HG03097 (cell line): Measurements from ENCODE around the gene CBX8.

Source experiments
- ATAC-seq: cut with Tn5 transposase; IDR thresholded peaks from one replicate; pipeline ENCODE4 v1.9.1; 2021; ENCODE audit not compliant: unreplicated experiment, low FRiP score

CBX8 gene

DNA sequence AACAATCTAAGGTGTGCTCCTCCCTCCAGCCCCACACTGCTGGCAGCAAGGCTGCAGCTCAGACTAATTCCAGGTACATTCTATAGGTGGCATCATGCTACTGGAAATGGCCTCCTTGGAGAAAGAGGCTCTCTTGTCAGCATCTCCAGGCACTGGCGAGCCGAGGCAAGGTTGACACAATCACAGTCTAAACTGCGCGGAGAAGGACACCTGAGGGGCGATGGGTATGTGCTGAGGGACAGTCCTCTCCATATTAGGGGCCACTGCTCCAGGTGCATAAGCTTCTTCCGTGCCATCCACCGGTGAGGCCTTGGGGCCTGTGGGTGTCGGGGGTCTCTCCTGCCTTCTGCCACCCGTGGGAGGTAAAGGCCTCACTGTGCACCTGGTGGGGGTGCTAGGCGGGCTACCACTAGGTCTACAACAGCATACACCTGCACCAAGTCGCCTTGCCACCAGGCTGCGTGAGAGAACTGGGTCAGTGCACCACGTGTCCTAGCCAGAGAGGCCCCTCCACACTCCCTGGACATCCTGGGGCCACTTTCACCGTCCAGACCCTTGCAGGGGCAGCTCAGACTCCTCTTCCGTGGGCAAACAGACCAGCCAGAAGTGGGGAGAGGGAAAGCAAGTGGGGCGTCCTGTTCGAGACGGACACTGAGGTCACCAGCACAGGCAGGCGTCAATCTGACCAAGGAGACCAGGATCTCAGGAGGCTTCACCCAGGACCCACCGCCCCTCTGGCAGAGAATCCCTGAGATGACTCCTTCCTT lies 12.1 kb upstream of the CBX8 start:
- ATAC-seq, result no peak

DNA sequence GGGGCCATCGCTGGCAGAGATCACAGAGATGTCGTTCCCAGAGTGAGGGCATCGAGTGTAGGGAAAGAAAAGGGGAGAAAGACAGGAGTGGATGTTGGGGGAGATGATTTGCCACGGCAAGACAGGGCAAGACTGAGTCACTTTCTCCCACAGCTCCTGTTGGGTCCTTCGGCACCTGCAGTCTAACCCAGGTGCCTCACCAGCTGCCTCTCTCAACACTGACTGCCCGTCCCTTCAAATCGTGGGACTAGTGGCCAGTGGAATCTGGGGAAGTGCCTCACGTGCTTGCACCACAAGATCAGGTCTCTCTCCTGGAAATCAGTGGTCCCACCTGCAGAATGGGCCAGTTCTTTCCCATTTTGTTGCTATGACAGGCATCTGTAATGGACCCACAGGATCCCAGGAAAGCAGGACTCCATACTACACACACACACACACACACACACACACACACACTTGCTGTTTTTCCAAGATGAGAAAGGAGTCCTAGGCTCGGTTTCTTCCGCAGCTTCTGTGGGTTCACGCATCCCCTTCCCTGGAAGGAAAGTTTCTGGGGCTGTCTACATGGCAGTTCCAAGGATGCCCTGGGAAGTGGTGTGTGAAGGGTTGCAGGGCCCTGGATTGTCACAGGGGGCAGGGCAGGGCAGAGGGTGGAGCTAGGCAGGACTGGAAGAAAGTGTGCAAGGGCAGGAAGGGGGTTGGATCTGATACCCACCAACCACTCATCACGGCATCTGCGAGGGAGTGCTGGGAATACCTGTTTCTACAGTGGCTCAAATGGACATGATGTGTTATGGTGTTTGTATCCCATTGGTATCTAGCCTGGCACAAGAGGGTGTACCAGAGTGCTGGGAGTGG lies 10.2 kb upstream of the CBX8 start:
- no peak for ATAC-seq

DNA sequence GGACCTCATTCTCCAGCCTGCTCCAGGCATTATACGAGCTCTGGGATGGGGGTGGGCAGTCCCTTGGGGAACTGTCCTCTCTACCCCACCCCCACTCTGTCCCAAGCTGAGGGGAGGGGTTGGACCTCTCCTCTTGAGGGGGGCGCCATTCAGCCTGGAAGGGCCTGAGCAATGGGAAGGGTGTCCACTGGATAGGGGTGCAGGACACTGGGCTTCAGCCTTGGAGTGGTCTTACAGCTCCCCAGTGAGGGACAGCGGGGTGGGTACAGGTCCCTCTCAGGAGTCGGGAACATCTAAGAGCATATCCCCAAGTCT lies 9.5 kb upstream of the CBX8 start:
- no peak for ATAC-seq

DNA sequence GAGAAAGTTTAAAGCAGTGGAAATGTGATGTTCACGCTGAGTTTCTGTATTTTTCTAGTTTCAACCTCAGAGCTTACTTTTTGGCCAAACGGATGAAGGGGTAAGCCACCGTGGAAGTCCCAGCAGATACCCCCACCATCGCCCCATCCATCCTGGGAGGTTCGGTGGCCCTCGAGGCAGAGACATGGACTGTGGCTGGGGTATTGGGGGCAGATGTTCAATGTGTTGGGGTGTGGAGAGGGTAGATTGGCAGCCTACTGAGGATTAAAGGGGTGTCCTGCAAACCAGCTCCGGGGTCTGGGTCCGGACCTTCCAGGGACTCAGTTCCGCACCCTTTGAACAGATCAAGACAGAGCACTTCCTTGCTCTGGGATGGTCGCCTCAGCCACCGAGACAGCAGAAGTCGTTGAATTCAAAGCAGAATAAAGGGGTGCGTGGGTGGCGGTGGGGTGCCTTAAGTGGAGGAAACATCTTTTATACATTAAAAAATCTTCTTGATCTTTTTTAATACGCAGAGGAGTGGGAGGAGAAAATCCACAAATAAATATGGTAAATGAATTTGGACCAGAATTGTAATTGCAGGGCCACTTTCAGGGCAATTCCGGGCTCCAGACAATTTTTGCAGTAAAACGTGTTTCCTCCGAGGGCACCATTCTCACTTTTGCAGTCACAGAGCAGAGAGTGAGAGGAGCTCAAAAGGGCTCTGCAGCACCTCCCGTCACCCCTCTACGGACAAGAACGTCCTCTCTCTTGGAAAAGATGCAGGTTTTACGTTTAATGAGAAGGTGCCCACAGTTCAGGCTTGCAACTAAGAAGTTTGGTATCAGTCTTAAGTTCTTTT lies 8.2 kb upstream of the CBX8 start:
- ATAC-seq, result no peak

DNA sequence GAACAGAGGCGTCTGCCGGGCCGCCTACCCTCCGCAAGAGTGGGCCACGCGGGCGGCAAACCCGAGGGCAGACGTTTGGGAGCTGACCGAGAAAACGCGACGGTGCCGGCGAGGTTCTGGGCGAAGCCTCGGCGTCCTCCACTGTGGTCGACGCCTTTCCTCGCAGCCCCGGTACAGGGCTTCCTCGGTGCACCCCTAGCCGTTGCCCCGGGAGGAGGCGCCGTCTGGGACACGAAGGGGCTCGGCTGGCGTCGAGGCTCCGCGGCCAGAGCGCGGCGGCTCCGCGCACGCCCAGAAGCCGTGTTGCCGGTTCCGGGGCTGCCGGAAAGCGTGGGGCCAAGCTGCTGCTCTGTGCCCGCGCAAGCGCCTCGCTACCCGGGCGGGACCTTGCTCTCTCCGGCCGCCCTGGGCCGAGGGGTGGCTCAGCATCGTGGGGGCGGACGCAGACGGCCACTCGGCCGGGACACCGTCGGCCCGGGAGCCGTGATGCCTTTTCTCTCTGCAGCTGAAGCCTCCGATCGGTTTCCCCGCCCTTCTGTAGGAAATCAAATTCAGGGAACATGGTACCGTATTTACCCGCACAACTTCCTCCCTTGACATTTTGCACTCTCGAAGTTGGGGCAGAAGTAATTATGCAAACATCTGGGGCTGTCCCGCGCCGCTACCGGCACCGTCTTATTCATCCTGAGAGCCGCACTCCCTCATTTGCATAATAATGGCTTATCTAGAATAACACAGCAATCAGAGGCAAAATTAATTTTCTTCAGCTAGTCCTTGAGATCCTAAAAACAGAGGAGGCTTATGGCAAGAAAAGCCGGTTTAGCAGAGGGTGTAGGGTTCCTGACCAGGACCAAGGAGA lies 7.3 kb upstream of the CBX8 start:
- peak; percentile 47 for ATAC-seq

DNA sequence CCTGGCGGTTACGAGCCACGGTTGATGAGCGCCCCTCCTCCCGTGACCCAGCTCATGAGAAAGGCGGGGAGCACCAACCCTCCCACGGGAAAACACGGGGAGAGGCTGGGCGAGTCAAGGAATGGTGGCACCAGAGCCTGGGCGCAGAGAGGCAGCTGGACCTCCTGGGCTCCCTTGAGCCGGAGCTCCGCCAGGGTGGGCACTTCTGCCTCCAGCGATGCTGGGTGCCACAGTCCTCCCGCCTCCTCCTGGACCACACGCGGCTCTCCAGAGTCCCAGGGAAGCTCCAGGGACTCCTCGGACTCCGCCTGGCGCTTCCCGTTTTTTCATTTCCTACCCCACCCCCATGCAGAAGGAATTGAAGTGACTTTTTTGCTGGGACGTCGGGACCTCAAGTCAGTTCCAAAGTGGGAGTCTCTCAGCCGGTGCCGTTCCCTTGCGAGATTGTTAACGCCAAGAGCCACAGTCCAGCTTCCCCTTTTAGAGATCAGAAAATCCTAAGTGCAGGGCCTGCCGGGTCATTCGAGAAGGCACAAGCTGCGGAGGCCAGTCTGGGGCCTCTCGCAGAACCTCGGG lies 6.6 kb upstream of the CBX8 start:
- ATAC-seq, result no peak

DNA sequence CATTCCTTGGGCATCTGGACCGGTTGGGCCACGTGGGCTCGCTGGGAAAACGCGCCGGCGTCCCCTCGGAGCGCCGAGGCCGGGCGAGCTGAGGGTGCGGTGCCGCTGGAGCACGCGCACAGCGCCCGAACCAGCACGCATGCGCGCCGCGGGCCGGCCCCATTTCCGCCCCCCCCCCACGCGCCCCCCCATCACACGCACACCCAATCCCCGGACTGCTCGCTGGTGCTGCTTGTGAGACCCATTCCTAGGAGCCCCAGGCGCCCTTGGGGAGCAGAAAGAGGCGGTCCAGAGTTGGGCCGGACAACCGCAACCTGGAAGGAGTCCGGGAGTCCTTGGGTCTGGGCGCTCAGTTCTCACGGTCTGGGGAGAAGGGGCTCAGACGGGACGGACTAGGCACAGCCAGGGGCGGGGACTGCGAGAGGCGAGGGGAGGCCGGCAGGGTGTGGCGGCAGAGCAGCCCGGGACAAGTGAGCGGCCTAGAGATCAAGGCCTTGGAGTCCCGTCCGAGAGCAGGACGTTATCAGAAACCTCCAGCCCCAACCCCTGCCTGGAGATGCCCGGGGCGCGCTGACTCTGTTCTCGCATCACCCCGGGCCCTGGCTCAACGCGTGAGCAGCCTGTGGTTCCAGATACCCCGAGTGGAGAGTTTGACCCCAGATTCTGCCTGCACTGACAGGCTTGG lies 6.0 kb upstream of the CBX8 start:
- ATAC-seq, result no peak

DNA sequence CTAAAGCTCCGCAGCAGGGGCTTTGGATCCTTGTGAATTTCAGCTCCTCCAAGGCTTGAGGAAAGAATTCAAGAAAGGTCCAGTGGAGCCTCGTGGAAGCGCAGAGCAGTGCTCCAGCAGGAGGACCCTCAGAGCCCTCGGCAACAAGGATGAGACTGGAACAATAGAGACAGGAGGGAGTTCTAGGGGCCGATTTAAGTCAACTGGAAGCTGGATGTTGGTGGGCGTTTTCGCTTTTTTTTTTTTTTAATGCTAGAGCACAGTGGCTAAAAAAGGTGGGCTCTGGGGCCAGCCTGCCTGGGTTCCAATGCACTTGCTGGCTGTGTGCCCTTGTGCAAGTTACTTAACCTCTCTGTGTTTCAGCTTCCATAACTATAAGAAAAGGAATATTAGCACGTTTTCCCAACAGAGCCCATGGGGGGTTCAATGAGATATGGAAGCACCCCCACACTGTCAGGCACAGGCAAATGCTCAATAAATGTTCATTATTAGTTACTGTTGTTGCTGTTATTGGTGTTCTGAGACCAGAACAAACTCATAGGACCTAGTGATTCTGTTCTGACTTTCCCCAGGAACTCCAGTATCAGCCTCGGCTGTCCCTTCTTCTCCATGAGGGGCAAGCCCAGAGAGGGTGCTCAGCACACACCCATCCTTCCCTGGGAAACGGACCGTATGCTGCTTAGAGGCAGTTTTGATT lies 5.3 kb upstream of the CBX8 start:
- ATAC-seq, result no peak

DNA sequence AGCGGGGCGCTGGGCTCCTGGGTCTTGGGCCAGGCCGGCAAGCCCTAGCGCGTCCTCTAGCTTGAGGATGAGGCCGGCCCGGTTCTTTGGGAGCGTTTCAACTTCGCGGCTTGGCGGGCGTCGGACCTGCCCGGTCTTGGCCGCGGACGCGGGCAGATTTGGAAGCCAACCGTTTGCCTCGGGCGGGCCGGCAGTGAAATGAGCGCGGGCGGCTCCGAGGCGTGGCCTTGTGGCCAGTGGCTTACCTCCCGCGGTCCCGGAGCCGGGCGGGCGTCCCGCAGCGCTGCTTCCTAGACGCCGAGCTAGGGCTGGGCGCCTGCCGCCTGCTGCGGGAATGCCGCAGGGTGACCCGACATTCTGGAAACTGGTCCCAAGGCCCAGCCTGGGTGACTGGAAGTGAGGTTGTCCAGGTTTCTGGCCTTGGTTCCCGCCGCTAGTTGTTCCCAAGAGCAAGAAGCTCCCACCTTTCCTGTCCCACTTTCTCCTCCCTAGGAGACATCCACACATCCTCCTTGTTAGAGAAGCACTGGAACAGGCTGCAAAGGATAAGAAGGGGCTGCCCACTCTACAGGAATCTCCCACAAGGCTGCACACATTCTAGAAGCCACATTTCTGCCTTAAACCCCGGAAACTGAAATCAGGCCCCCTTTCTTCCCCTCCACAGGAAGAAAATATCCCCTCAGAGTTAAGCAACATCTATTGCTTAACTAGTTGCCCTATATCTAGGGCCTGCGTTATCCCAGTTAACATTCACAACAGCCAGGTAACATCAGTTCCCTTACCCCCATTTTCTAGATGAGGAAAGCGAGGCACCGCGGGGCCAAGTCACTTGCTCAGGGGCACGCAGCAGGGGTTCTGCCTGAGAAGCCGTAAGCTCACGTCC lies 4.5 kb upstream of the CBX8 start:
- ATAC-seq, result no peak

DNA sequence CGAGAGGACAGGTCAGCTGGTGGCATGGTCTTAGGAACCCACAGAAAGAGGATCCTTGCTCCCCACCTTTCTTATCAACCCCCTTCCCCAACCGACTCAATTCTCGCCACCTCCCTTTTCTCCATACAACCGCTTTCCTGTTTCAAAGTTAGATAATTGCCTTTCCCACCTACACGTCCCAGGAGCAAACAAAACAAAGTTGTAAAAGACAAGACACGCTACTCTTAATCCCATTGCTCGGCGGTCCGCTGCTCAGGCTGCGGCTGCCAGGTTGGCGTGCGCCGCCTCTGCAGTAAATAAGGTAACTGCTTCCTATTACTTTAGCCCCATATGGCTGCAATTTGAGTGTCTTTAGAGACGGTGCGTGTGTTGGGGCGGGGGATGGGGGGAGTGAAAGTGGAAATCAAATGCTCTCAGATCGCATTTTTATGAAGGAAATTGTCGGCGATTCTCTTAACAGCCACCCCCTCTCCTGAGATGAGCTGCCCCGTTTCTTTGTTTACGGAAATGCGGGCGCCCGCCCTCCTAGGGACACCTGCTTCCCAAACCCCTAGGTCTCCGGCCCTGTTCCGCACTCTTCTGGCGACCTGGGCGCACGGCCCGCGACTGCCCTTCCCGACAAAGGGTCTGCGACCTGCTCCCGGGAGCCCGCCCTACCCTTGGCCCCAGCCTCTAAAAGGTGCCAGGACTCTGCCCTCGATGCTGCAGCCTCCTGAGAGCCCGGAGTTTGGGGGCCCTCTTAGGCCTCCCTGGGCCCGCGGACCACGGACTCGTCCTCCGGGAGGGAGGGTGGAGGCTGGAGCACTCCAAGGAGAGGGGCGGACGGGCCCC lies 3.7 kb upstream of the CBX8 start:
- no peak for ATAC-seq

DNA sequence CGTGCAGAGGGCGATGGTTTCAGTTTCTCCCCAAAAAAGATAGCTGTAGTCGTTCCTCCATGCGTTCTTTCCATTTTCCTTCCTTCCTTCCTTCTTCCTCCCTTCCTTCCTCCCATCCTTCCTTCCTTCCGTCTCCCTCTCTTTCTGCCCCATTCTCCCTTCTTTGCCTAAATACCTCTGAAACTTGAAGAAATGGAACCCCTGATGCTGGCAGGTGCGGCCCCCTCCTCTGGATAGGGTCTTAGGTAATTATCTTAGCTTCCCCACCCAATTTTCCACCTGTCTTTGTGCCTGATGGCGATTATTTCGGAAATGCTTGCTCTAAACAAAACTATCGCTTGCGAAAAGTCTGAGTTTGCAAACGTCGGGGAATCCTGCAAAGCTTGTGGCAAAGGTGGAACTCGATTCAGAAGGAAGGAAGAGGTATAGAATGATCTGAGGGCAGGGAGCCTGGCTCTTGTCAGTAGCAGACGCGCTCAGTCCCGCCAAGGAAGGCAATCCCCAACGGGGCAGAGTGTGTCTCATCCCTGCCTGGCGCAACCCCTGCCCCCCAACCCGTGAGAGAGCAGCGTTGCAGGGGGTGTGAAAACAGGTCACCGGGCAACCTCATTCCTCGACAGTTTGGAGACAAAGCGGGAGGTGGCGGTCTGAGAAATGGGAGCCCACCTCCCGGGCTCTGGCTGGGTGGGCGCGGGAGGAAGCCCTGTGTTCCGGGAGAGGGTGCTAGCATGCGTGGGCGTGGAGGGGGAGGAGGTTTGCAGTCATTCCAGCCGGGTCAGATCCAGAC lies 2.9 kb upstream of the CBX8 start:
- no peak for ATAC-seq

DNA sequence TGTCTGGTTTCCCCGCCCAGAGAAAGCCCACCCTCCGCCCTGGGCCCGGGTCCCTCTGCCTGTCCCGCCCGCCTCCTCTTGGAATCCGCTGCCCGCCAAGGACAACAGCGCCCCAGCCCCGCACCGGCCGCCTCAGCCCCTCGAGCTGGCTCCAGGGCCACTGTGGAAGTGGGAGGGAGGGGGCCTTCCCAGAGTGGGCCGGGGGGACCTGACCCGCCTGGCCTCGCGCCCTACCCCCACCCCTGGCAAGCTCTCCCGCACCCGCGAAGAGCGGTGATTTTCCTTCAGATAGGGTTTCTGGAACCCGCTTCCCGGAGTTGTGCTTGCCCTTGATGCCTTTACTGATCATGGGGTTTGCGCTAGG lies 2.3 kb upstream of the CBX8 start:
- ATAC-seq, result no peak

DNA sequence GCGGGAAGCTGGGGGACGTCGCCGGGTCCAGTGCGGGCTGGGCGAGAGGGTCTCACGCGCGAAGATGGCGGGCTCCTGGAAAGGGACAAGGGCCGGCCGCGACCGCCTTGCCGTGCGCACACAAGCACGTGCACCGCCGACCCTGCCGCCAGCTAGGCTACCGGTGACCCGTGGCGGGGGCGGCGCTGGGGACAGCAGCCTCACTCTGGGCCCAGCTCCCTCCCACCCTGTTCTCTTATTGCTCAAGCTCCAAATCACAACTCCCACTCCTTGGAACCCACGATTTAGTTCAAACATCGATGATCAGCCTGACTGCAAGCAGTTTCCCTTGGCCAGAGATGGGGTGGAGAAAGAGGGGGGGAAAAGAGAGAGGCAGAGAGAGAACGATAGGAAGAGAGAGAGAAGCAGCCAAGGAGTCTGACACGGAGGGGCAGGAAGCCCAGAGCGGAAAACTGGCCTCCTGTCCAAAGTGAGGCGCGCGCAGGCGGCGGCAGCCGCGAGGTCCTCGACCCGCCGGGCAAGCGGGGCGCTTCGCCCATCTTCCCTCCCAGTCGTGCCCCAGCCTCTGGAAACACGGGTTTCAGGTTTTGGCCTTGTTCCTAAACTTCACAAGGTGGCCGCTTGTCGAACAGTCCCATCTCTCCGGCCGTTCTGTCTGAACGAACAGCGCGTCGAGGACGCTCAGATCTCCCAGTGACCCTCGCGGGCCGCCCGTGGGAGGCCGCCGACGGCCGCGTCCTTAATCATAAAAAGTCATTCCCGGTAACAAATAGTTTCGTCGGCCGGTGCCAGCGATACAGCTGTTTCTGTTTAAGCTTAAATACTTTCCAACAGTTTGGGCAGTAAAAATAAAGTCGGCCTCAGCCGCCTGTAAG lies 1.7 kb upstream of the CBX8 start:
- no peak for ATAC-seq

DNA sequence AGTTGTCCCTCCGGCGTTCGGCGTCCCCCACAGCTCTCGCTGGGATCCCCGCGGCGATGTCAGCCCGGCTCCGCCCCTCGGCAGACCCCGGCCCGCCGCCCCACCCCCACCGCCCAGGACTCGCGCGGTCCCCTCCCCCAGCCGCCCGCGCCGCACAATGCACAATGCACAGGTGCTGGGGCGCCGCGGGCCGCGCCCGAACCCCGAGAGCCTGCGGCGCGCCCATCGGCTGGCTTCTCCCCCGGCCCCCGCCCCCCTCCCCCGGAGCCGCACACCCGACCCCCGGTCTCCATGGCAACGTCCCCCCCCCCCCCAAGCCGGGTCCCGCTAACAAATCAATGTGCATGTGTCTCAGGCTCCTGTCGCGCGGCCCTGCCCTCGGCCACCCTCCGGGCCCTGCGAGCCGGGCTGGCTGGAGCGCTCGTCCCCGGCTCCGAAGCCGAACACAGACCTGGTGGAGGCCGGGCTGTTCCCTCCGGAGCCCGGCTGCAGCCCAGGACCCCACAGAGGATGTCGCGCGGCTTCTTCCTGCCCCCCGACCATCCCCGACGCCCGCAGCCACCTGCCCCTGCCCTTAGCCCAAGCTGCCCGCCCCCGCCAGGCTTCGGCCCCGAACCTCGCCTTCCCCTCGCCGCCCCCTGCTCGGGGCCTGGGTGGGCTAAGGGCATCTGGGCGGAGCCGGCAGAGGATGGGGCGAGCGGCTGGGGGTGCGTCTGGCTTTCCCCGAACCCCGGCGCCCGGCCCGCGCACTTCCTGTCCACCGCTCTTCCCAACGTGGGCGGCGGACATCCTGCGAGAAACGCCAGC lies 818 bp upstream of the CBX8 start:
- no peak for ATAC-seq

DNA sequence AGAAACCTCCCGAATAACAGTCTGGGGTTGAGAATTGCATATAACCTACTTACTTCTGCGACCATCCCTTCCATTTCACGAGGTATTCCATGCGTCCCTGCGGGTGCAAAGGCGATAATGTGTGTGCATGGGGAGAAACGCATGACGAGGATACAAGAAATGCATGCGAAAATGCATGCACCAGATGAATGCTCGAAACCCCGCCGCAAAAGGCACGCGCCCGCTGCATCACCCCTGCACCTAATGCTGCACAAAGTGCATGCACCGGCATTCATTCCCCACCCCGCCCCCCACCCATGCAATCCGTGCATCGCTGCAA lies 474 bp downstream of the CBX8 start:
- no peak for ATAC-seq
